GM19438 (cell line): ENCODE data around the gene CBFB.
"Not testable (repeated sequence)": the region's sequence is repeated elsewhere in the genome, so short reads cannot be mapped to it uniquely, and the experiment has no call there.

Experiments
- ATAC-seq: cut with Tn5 transposase; IDR thresholded peaks from one replicate; pipeline ENCODE4 v1.9.1; 2021; ENCODE audit warnings: low read depth; ENCODE audit not compliant: unreplicated experiment

The CBFB gene

GRCh38 chr16:67116388-67117311 lies 87.7 kb downstream of the CBFB start:
- ATAC-seq, result no peak

DNA sequence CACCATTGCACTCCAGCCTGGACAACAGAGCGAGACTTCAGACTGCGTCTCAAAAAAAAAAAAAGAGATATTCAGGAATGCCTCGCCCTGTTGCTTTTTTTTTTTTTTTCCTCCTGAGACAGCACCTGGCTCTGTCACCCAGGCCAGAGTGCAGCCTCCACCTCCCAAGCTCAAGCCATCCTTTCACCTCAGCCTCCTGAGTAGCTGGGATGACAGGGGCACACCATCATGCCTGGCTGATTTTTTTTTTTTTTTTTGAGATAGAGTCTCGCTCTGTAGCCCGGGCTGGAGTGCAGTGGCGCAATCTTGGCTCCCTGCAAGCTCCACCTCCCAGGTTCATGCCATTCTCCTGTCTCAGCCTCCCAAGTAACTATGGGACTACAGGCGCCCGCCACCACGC lies 88.8 kb downstream of the CBFB start:
- no peak for ATAC-seq

GRCh38 chr16:67120025-67120424 lies 91.1 kb downstream of the CBFB start:
- ATAC-seq, result no peak

DNA sequence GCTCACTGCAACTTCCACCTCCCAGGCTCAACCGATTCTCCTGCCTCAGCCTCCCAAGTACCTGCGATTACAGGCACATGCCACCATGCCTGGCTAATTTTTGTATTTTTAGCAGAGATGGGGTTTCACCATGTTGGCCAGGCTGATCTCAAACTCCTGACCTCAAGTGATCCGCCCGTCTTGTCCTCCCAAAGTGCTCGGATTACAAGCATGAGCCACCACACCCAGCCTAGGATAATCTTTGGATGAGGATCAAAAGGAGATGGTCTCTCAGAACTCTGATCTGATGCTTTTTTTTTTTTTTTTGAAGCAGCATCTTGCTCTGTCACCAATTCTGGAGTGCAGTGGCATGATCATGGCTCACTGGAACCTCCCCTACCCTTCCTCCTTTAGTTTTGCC lies 93.8 kb downstream of the CBFB start:
- ATAC-seq, result not testable (repeated sequence)

DNA sequence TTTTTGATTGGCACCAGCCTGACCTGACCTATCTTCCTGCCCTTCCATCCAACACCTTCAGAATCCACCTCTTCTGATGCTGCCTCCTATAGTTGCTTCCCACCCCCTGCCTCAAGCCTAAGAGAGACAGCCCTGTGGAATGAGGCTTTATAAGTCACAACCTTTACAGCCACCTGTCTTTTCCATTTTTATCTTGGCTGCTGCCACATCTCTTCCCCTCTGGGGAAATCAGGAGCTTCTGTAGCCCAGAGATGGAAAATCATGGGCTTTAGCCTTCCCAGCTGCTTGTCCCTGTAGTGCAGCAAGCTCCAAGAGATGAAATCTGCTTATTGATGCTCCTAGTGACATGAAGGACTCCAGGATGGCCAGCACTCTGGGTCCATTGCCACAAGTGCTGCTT lies 99.5 kb downstream of the CBFB start:
- no peak for ATAC-seq

DNA sequence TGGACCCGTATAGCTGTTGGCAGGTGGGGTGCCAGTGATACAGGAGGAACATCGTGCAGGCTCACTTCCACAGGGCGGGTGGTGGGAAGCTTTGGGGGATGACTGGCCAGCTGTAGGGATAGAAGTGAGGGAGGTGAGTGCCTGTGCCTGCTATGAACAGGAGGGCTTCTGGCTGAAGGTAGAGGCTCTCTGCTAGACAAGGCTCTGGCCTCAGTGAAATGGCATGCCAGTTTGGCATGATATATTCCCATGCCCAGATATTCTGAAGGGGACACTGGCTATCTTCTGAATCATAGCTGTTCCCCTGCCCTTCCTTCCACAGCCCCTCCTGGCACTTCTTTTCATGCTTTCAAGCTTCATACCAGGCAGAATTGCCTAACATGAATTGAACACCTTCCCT lies 99.9 kb downstream of the CBFB start:
- no peak for ATAC-seq

DNA sequence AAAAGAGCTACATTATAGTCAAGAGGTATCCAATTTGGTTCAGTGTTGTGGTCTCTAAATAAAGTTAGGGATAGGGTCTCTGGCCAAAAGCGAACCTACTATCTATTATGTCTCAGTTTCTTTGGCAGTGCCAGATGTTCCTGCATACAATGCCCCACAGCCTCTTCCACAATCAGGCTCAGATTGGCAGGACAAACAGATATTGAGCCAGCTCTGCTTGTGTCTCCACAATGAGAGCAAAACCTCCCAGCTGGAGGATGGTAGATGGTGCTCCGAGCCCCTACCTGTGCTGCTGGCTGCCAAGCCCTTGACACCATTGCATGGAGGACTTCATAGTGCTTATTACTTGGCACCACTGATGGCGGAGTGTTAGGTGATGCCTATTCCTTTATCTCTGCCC lies 100.5 kb downstream of the CBFB start:
- no peak for ATAC-seq

GRCh38 chr16:67137605-67138004 lies 108.7 kb downstream of the CBFB start:
- ATAC-seq, result no peak

DNA sequence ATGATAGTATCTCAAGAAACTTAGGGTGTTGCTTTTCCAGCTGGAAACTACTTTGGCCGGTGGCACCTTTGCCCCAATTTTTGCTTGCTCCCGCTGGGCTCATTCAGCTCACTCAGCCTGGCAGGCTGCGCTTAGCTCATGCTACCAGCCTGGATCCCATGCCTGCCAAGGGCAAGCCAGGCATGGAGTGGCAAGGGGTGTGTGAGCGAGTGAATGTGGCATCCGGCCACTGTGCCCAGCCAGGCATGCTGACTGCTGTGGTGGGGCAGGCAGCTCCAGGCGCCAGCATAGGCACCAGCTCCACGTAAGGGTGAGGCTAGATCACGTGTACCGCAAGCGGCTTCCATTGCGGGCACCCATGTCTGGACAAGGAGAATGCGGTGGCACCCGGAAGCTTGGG lies 112.4 kb downstream of the CBFB start:
- ATAC-seq, result no peak

DNA sequence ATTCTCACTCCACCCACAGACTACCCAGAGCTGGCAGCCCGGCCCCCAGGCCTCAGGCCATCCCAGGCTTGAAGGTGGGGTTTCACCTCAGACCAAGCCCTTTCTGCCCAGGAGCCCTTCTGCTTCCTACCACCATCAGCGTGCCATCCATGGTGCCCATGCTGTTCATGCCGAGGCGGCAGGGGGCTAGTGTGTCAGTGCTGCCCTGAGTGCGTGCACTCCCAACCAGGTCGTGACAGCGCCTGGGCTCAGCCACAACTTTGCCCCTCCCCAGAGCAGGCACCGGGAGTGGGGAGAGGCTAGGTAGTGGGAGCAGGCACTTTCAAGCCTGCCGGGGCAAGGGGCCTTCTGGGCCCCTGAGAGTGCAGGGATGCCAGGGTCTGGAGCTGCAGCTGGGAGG lies 113.4 kb downstream of the CBFB start:
- ATAC-seq, result no peak

DNA sequence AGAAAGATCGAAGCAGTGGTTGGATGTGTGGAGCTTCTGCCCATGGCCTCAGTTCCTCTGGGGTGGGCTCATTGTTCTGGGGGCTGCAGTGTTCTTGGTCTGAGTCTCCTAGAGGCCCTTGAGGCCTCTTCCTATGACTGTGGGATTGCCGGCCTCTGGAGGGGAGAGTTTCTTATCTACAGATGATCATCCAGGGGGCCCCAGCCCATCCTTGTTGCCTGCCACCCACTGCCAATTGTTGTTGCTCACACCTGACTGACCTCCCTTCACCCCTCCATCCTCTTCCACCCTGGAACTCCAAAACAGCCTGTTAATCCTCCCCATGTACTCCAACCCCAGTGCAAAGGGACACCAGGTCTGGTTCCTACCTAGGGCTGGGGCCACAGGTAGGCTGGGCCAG lies 116.0 kb downstream of the CBFB start:
- no peak for ATAC-seq

DNA sequence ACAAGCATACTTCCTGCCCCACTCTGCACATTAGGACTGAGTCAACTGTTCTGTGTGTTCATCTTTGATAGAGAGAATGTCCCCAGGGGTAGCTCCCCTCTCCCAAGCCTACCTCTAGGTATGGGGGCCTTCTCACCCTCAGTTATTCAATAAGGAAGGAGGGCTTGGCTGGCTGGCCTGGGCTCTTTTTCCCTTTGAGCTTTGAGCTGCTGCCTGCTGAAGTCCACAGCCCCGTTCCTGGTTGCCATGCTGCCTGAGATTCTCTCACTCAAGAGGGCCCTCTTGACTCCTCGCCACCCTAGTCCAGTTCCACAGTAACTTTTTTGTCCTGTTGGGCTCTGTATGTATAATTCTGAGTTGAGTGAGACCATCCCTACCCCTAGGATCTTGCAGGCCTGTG lies 116.8 kb downstream of the CBFB start:
- ATAC-seq, result no peak

DNA sequence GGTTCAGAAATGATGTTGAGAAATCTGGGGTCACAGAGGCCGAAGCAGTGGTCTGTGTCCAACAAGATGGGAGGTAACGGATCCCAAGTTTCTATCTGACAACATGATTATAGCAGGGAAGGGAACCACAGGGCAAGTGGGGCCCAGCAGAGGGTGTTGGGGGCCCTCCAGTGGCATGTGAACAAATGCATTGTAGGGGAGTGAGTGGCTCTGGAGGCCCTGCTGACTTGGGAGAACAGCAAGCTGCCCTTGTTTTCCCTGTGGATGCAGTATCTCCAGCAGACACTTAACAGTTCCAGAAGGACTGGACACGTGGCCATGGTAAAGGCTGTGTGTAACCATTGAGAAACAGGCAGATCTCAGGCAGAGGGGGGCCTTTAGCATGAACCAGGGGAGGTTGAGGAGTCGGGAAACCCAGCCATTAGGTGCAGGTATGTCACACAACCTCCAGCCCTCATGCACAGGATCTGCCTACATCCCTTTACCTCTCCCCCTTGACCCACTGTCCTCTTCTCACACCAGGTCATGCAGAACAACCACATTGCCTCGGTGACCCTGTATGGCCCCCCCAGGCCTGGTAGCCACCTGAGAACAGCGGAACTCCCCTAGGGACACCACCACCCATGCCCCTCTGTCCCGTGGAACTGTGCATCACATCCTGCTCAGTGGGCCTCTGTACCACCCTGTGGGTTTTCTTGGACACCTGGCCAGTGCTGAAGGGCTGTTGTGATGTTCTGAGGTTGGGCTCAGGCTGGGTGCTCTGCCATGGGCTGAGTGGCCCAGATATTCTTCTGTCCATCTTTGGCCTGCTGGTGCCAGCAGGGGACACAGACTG lies 117.8 kb downstream of the CBFB start:
- ATAC-seq, result no peak

DNA sequence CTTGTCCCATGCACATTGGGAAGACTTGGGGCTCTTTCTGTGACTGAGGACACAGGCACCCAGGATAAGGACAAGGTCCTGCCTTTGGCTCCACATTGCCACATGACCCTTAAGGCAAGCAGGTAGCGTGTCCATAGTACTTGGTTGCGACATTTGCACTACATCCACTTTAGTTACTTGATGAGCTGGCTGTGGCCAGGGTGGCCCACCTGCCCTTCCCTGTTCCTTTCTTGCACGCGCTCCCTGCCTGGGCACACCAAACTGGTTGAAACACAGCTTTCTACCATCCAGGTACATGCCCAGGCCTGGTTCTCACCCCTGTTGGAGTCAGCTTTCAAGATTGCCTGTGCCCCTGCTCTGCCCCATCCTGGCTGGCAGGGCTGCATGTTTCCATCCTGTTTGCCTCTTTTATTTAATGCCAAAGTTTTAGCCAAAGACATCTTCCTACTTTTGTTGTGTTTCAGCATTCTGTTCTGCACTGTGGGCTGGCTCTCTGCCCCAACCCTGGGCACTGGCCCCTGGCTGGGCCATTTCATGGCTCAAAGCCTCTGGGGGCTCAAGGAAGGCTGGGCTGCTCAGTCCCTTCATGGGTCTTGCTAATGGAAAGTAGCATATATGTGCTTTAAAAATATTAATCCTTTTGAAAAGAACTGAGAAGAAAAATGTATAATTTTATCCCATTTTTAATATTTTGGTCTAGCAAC lies 118.6 kb downstream of the CBFB start:
- ATAC-seq, result no peak

- no peak for ATAC-seq
These were observed 119.3 kb downstream of the CBFB start for GRCh38 chr16:67148221-67148620.

DNA sequence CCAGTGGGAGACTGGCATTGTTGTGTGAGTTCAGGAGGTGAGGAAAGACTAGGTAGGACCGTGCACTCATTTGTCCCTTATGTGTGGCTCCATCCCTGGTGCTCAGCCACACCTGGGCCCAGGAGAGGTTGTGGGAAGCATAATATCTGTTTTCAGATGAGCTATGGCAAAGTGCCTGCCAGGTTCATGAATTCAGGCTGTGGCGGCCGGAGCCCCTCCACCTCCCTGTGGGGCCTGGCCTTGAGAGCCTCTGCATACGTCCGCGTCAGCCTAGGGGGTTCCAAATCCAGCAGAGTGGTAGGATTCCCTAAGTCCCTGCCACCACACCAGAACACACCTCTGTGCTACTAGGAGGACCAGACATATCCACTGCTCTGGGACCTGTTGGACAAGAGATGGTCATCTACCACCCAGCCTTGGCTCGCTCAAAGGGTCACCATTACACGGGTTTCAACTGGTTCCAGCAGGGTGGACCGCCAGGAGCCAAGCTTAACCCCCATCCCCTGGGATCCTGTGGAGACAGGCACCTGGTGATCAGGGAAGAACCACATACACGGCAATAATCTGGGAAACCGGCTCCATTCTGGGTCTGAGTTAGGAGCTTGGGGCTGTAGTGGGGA lies 119.8 kb downstream of the CBFB start:
- ATAC-seq, result no peak

GRCh38 chr16:67149276-67150046 lies 120.5 kb downstream of the CBFB start:
- no peak for ATAC-seq

DNA sequence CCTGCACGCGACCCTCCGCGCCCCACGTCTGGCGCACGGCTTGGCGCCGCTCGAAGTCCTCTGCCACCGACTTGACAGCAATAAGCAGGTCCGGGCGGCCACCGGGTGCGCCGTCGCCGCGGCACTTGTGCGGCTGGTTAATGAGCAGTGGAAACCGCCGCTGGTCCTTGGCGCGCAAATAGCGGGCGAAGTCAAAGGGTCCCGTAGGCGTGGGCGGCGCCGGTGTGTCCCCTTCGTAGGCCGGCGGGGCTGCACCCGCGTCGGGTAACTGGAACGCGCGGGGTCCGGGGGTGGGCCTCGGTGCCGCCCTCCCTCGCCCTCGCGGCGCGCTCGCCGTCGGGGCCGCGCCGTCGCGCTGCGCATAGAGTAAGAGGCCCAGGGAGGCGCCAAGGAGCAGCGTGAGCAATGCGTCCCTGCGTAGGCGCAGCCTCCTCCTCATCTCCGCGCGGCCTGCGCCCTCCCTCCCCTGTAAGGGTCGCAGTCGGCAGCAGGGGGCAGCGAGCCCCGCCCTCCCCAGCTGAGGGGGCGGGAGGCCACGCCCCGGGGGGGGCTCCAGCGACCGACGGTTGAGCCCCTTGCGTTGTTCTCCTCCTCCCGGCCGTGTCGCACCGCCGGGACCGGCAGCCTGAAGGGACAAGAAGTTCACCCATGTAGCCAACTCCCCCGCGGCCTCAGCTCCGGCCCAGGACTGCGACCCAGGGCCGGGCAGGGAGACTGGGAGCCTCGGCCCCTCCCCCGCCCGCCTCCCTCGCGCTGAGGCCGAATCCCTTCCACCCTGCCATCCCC lies 121.3 kb downstream of the CBFB start:
- peak; percentile 44 for ATAC-seq
